B cell (primary cell): Measurements from ENCODE around the gene ADGRV1. TPM values are rescaled to one million over a fixed set of nuclear protein-coding genes. Genes with fewer than 3 reads are reported as not detected.

Source experiments
- ATAC-seq: fragments of 200-7000 bp; cut with Tn5 transposase; one replicate; pipeline ENCODE4 v1.10.0; 2021; ENCODE audit warnings: low read depth, mild to moderate bottlenecking, moderate number of reproducible peaks, moderate library complexity
- CTCF ChIA-PET: fragments of 350-600 bp; sonication (Branson Sonifier 250); formaldehyde crosslinking; loops from one replicate; lab custom pipeline; 2021; ENCODE audit warnings: antibody characterized with exemption, inconsistent platforms; lab: Charles Lee
- POLR2A ChIA-PET: fragments of 350-600 bp; sonication (Branson Sonifier 250); formaldehyde crosslinking; loops from one replicate; lab custom pipeline; 2021; ENCODE audit warnings: antibody characterized with exemption; lab: Charles Lee
- DNase-seq: peaks from one replicate; pipeline ENCODE4 v3.0.0; 2013
- H2AFZ ChIP-seq: 2 replicates; pipeline ENCODE4 v1.6.1; 2012; ENCODE audit warnings: mild to moderate bottlenecking, low read depth, low read length; ENCODE audit not compliant: insufficient read depth, poor library complexity, severe bottlenecking
- H3K27ac ChIP-seq, 2 donors: 1 replicate in 1 of 2; 2 replicates in 1 of 2; pipeline ENCODE4 v1.5.1; 2012 to 2013; ENCODE audit warnings: low read length in 2 of 2, mild to moderate bottlenecking in 2 of 2, moderate library complexity in 1 of 2
- H3K27me3 ChIP-seq, 4 experiments: fragments of 200-600 bp in 1 of 4; sonication (generic) in 1 of 4; replicated peaks in 1 of 4; 1 replicate in 2 of 4; 2 replicates in 2 of 4; pipeline versions ENCODE4 v1.6.1 to v1.7.0; 2013 to 2016; ENCODE audit warnings: low read length in 3 of 4, mild to moderate bottlenecking in 2 of 4, mixed read lengths in 1 of 4, moderate library complexity in 1 of 4; ENCODE audit not compliant: insufficient read depth in 4 of 4, control insufficient read depth in 3 of 4; ENCODE audit errors: control extremely low read depth in 1 of 4
- H3K36me3 ChIP-seq, 2 experiments: replicated peaks in 1 of 2; 1 replicate in 1 of 2; 2 replicates in 1 of 2; pipeline versions ENCODE4 v1.6.1 to v1.7.1; 2013; ENCODE audit warnings: low read length in 1 of 2; ENCODE audit not compliant: insufficient read depth in 2 of 2, control insufficient read depth in 1 of 2; ENCODE audit errors: control extremely low read depth in 1 of 2, extremely low read depth in 1 of 2
- H3K4me1 ChIP-seq, 2 donors: fragments of 200-600 bp in 1 of 2; sonication (generic) in 1 of 2; 1 replicate in 1 of 2; 2 replicates in 1 of 2; pipeline versions ENCODE4 v1.5.1 to v1.6.1; 2013 to 2017; ENCODE audit warnings: low read length in 2 of 2; ENCODE audit not compliant: control insufficient read depth in 2 of 2, insufficient read depth in 2 of 2
- H3K4me2 ChIP-seq: replicated peaks from 2 replicates; pipeline ENCODE3; 2012; ENCODE audit warnings: mild to moderate bottlenecking, low read depth, low read length; ENCODE audit not compliant: poor library complexity, severe bottlenecking
- H3K4me3 ChIP-seq, 5 experiments: fragments of 200-600 bp in 1 of 5; sonication (generic) in 1 of 5; 1 replicate in 3 of 5; 2 replicates in 2 of 5; pipeline versions ENCODE4 v1.5.1 to v1.7.0; 2011 to 2016; ENCODE audit warnings: low read length in 4 of 5, mild to moderate bottlenecking in 4 of 5, low read depth in 2 of 5, control low read depth in 1 of 5, moderate library complexity in 1 of 5; ENCODE audit not compliant: insufficient read depth in 1 of 5; ENCODE audit errors: control extremely low read depth in 1 of 5, extremely low read depth in 1 of 5
- H3K79me2 ChIP-seq: fragments of 200-600 bp; sonication (generic); one replicate; pipeline ENCODE4 v1.6.0; 2016; ENCODE audit warnings: low read length; ENCODE audit not compliant: control insufficient read depth, insufficient read depth
- H3K9ac ChIP-seq: fragments of 200-600 bp; sonication (generic); 2 replicates; pipeline ENCODE4 v1.6.1; 2017; ENCODE audit warnings: mild to moderate bottlenecking, low read length, moderate library complexity
- H3K9me3 ChIP-seq, 3 donors: one replicate each; pipeline versions ENCODE4 v1.6.1 to v1.7.1; 2013; ENCODE audit warnings: low read length in 2 of 3; ENCODE audit not compliant: control insufficient read depth in 2 of 3, insufficient read depth in 1 of 3; ENCODE audit errors: control extremely low read depth in 1 of 3
- H4K20me1 ChIP-seq: 2 replicates; pipeline ENCODE4 v1.6.0; 2012; ENCODE audit warnings: mild to moderate bottlenecking, low read length; ENCODE audit not compliant: insufficient read depth, control insufficient read depth, poor library complexity, severe bottlenecking
- H3K27ac Mint-ChIP-seq: one replicate; pipeline ENCODE4 v1.8.0; 2021; ENCODE audit warnings: mixed read lengths
- H3K27me3 Mint-ChIP-seq: one replicate; pipeline ENCODE4 v1.8.0; 2021; ENCODE audit warnings: mixed read lengths
- H3K4me1 Mint-ChIP-seq: one replicate; pipeline ENCODE4 v1.8.0; 2021; ENCODE audit warnings: mixed read lengths
- H3K4me3 Mint-ChIP-seq: one replicate; pipeline ENCODE4 v1.8.0; 2021; ENCODE audit warnings: mixed read lengths
- H3K9me3 Mint-ChIP-seq: one replicate; pipeline ENCODE4 v1.8.0; 2022; ENCODE audit warnings: mixed read lengths; ENCODE audit not compliant: insufficient read depth
- CTCF ChIP-seq: fragments of 200-600 bp; IDR thresholded peaks from one replicate; pipeline ENCODE4 v1.8.0; 2022; ENCODE audit warnings: antibody characterized with exemption, mild to moderate bottlenecking
- EZH2 ChIP-seq: IDR thresholded peaks from 2 replicates; pipeline ENCODE4 v1.6.1; 2012; ENCODE audit warnings: borderline replicate concordance, low read depth, mild to moderate bottlenecking, moderate library complexity, low read length; ENCODE audit not compliant: insufficient read depth, poor library complexity, severe bottlenecking
- WGBS: methylation state at CpG from one replicate; pipeline ENCODE4 v1.1.5; 2013; ENCODE audit warnings: missing lambda C conversion rate; ENCODE audit not compliant: insufficient coverage; 5-methylcytosine and 5-hydroxymethylcytosine counted together
- intact Hi-C: fragments of 100-400 bp; cut with micrococcal nuclease; formaldehyde crosslinking; loops from one replicate; pipeline ENCODE4 v1.10.0; 2022
- polyA plus RNA-seq: library from polyadenylated mRNA; depleted of rRNA; stranded (reverse); fragments of >200 nt; gene quantifications from 2 replicates; pipeline ENCODE4 v1.2.3, GENCODE V29; 2012
- total RNA-seq, 2 donors: library from RNA; stranded (reverse); fragments of 120-200 nt in 1 of 2; gene quantifications; 1 replicate in 1 of 2; 2 replicates in 1 of 2; pipeline versions ENCODE4 v1.2.3 to v1.2.4, GENCODE V29; 2013 to 2022

ADGRV1 gene
- total and polyA plus RNA-seq, 2 donors (not counting 1 experiment from before 2014, with no cell fraction given) = 0.07 TPM; not detected in 1

GRCh38 chr5:91188755-91189154, 630.2 kb downstream of the ADGRV1 start:
- H3K4me2 ChIP-seq = no peak overlapping the region
- Mint-ChIP-seq H3K27ac (no peak overlapping the region), H3K9me3 (no peaks in the 10 kb centered on the region), H3K4me1 (peaks cover 3% of the 10 kb centered on the region), H3K27me3 (peaks cover 10% of the 10 kb centered on the region), H3K4me3 (no peak overlapping the region)
- H3K4me1 ChIP-seq = peaks cover 2 to 3% of the 10 kb centered on the region in 2 donors
- intact Hi-C loops = no loop called here
- H4K20me1 ChIP-seq = no peaks in the 10 kb centered on the region
- ChIA-PET CTCF (interaction anchor here (0.8 to 1.1 kb wide), 2 partner anchors 26 to 34 kb away, joined by 3 read pairs; no protein-coding TSS in a partner anchor), POLR2A (no interaction called here)
- no CpG with 5 or more reads among the region's 1 CpG for WGBS
- no peak for DNase-seq
- ATAC-seq = no peak
- H3K9ac ChIP-seq = no peak overlapping the region
- H3K9me3 ChIP-seq = no peaks in the 10 kb centered on the region
- H2AFZ ChIP-seq = no peak overlapping the region
- H3K4me3 ChIP-seq = no peak overlapping the region
- no peaks in the 10 kb centered on the region for H3K27me3 ChIP-seq
- H3K36me3 ChIP-seq = no peaks in the 10 kb centered on the region
- no peaks in the 10 kb centered on the region for H3K79me2 ChIP-seq
- H3K27ac ChIP-seq = no peak overlapping the region
- TF ChIP-seq CTCF (no peak), EZH2 (no peak)

GRCh38 chr5:91189480-91190313, 631.1 kb downstream of the ADGRV1 start:
- DNase-seq (no peak), ATAC-seq (no peak)
- no peak overlapping the region for H3K4me2 ChIP-seq
- no peak overlapping the region for H3K27ac ChIP-seq
- CTCF ChIA-PET = interaction anchor here (0.8 to 1.1 kb wide), 2 partner anchors 26 to 34 kb away, joined by 3 read pairs; no protein-coding TSS in a partner anchor
- no peaks in the 10 kb centered on the region for H3K27me3 ChIP-seq
- TF ChIP-seq CTCF (no peak), EZH2 (no peak)
- H4K20me1 ChIP-seq = no peaks in the 10 kb centered on the region
- no peaks in the 10 kb centered on the region for H3K36me3 ChIP-seq
- Mint-ChIP-seq H3K4me3 (peak overlapping the region; percentile 12), H3K9me3 (no peaks in the 10 kb centered on the region), H3K27ac (no peak overlapping the region), H3K4me1 (no peaks in the 10 kb centered on the region), H3K27me3 (peaks cover 10% of the 10 kb centered on the region)
- no peaks in the 10 kb centered on the region for H3K9me3 ChIP-seq
- H3K4me1 ChIP-seq = no peaks in the 10 kb centered on the region
- H3K4me3 ChIP-seq = peak overlapping the region in 1 of 5 experiments; percentile 4
- H3K9ac ChIP-seq = peak overlapping the region; percentile 14
- POLR2A ChIA-PET = no interaction called here
- intact Hi-C loops = no loop called here
- 83% methylated on average over 7 of the region's 8 CpGs for WGBS
- H3K79me2 ChIP-seq = no peaks in the 10 kb centered on the region
- no peak overlapping the region for H2AFZ ChIP-seq
